Peyer's patch (tissue), 4 donors: ENCODE results near the gene CNIH4.
"Not testable (repeated sequence)": the region's sequence is repeated elsewhere in the genome, so short reads cannot be mapped to it uniquely, and the experiment has no call there.

Experiments
- CTCF ChIP-seq, 6 experiments: fragments of 450-650 bp in 4 of 6; fragments of 200-600 bp in 2 of 6; sonication (generic) in 1 of 6; IDR thresholded peaks; one replicate each; pipeline ENCODE4 v1.5.1; 2017 to 2019; ENCODE audit warnings: antibody characterized with exemption in 6 of 6, mild to moderate bottlenecking in 3 of 6, moderate library complexity in 1 of 6
- POLR2A ChIP-seq, 2 donors: fragments of 450-650 bp; IDR thresholded peaks; one replicate each; pipeline ENCODE4 v1.5.1; 2017; ENCODE audit warnings: antibody characterized with exemption in 2 of 2, mild to moderate bottlenecking in 2 of 2, moderate library complexity in 2 of 2

- not testable (repeated sequence) for TF ChIP-seq POLR2A, CTCF (IDR thresholded peaks at IDR 0.05)
Measured at GRCh38 chr1:224426869-224427268, 70.2 kb downstream of the CNIH4 start.
